Gastroesophageal sphincter (tissue), 4 donors: ENCODE results near the gene AGRP. TPM values are rescaled to one million over a fixed set of nuclear protein-coding genes. Genes with fewer than 3 reads are reported as not detected.

Experiments used
- ATAC-seq: fragments of 150-250 bp; one replicate; pipeline ENCODE4 v1.9.1; 2016; ENCODE audit warnings: mild to moderate bottlenecking, moderate library complexity
- H3K27ac ChIP-seq, 4 donors: fragments of 200-600 bp; sonication (generic) in 3 of 4; 1 replicate in 3 of 4; 2 replicates in 1 of 4; pipeline ENCODE4 v1.5.1; 2016 to 2019
- H3K27me3 ChIP-seq: fragments of 200-600 bp; sonication (generic); one replicate; pipeline ENCODE4 v1.5.1; 2019
- H3K36me3 ChIP-seq, 2 donors: fragments of 200-600 bp; sonication (generic); one replicate each; pipeline ENCODE4 v1.5.1; 2019; ENCODE audit warnings: control low read depth in 1 of 2
- H3K4me1 ChIP-seq, 3 donors: fragments of 200-600 bp; sonication (generic); 1 replicate in 2 of 3; 2 replicates in 1 of 3; pipeline ENCODE4 v1.5.1; 2016 to 2019; ENCODE audit warnings: control low read depth in 2 of 3
- H3K4me3 ChIP-seq, 2 donors: fragments of 200-600 bp; sonication (generic); one replicate each; pipeline ENCODE4 v1.5.1; 2019; ENCODE audit warnings: mild to moderate bottlenecking in 1 of 2, moderate library complexity in 1 of 2
- H3K9me3 ChIP-seq, 3 donors: fragments of 200-600 bp; sonication (generic); one replicate each; pipeline ENCODE4 v1.5.1; 2017 to 2019; ENCODE audit warnings: control low read depth in 2 of 3
- EP300 ChIP-seq: sonication (generic); formaldehyde crosslinking; IDR thresholded peaks from one replicate; pipeline ENCODE4 v1.6.1; 2017; ENCODE audit warnings: antibody characterized with exemption, mild to moderate bottlenecking
- POLR2A ChIP-seq, 2 donors: fragments of 450-650 bp; IDR thresholded peaks; one replicate each; pipeline ENCODE4 v1.6.1; 2017; ENCODE audit warnings: antibody characterized with exemption in 2 of 2, mild to moderate bottlenecking in 2 of 2, moderate library complexity in 1 of 2
- POLR2AphosphoS5 ChIP-seq: sonication (generic); formaldehyde crosslinking; IDR thresholded peaks from one replicate; pipeline ENCODE4 v1.6.1; 2017; ENCODE audit warnings: antibody characterized with exemption
- WGBS, 2 donors: methylation state at CpG; one replicate each; pipeline ENCODE4 v1.1.5; 2018; ENCODE audit warnings: low coverage in 1 of 2; 5-methylcytosine and 5-hydroxymethylcytosine counted together
- total RNA-seq, 4 donors: library from RNA; depleted of rRNA; stranded (reverse); fragments of >200 nt; gene quantifications; one replicate each; pipeline ENCODE4 v1.1.0, GENCODE V29; 2016
- TF ChIP-seq, protein P1 (sequence below), 4 experiments: fragments of 200-600 bp in 2 of 4; fragments of 450-650 bp in 2 of 4; sonication (generic) in 1 of 4; IDR thresholded peaks; one replicate each; pipeline ENCODE4 v1.5.1; 2017 to 2019; ENCODE audit warnings: antibody characterized with exemption in 4 of 4, mild to moderate bottlenecking in 2 of 4, moderate library complexity in 2 of 4

Gene AGRP
- total RNA-seq, 4 donors from 2014 or later, result not detected

DNA sequence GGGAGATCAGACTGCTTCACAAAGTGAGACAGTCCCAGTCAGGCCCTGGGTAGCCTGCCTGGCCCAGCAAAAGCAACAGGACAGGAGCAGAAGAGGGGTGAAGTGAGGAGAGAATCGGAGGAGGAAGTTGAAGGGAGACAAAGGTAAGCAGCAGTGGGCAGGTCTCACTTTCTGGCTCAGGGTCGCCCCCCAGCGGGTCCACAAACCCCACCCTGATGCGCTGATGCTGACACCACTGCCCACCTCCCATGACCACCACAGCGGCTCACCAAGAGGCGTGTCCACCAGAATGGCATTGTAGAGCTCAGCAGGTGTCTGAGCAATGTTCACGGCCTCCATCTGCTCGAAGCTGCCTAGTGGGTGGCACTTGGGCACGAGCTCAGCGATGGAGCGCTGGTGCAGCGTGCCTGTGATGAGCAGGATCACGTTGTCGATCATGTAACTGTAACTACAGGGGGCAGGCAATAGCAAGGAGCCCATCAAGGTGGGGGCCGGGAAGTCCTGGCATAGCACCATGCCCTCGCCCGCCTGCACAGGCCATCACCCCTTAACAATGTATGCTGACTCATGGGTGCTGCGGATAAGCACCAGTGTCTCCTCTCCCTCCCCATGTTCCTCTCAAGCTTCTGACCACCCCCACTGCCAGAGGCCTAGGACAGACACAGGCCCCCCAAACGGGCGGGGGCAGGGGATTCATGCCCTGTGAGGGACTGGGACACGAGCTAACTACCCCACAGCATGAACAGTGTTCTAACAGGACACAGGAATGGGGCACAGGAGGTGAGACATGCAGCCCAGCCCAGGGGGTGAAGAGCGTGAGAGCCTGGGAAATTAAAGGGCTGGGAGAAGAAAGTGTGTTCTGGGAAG lies 38.9 kb downstream of the AGRP start:
- Histone ChIP-seq H3K27ac (peak overlapping the region in 3 of 4 donors; percentile 53 to 70 (median 63)), H3K4me3 (no peak overlapping the region), H3K27me3 (no peaks in the 10 kb centered on the region), H3K36me3 (peaks cover 0 to 78% of the 10 kb centered on the region in 2 donors), H3K9me3 (no peaks in the 10 kb centered on the region), H3K4me1 (peaks cover 0 to 93% (median 46%) of the 10 kb centered on the region in 3 donors)
- no peak for ATAC-seq
- WGBS, 2 donors, result 0% methylated on average over 1 of the region's 22 CpGs; no CpG with 5 or more reads in 1 of the 2 donors
- TF ChIP-seq POLR2AphosphoS5 (no peak), EP300 (no peak), POLR2A (IDR thresholded peaks at IDR 0.05) (no peak)
- TF ChIP-seq, protein P1, sequence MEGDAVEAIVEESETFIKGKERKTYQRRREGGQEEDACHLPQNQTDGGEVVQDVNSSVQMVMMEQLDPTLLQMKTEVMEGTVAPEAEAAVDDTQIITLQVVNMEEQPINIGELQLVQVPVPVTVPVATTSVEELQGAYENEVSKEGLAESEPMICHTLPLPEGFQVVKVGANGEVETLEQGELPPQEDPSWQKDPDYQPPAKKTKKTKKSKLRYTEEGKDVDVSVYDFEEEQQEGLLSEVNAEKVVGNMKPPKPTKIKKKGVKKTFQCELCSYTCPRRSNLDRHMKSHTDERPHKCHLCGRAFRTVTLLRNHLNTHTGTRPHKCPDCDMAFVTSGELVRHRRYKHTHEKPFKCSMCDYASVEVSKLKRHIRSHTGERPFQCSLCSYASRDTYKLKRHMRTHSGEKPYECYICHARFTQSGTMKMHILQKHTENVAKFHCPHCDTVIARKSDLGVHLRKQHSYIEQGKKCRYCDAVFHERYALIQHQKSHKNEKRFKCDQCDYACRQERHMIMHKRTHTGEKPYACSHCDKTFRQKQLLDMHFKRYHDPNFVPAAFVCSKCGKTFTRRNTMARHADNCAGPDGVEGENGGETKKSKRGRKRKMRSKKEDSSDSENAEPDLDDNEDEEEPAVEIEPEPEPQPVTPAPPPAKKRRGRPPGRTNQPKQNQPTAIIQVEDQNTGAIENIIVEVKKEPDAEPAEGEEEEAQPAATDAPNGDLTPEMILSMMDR (IDR thresholded peaks at IDR 0.05), result no peak

DNA sequence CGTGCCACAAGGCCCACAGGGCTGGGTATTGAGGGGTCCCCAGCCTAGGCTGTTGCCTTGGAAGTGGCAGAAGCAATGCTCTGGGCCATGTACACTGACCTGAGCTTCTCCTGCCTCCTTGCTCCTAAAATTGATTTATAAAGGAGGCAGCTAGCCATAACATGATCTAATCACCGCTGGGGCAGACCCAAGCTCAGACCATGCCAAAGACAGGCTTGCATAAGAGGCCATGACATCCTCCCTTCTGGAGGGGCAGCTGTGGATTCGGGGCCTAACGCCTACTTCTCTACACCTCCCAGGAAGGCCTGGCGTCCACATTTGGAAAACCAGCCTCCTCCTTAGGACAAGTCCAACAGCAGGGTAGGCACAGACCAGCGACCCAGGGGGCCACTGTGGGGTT lies 40.1 kb downstream of the AGRP start:
- H3K27ac ChIP-seq, result peak overlapping the region in 3 of 4 donors; percentile 54 to 70 (median 63)
- TF ChIP-seq POLR2AphosphoS5, result peak; percentile 31
- TF ChIP-seq EP300, result no peak

DNA sequence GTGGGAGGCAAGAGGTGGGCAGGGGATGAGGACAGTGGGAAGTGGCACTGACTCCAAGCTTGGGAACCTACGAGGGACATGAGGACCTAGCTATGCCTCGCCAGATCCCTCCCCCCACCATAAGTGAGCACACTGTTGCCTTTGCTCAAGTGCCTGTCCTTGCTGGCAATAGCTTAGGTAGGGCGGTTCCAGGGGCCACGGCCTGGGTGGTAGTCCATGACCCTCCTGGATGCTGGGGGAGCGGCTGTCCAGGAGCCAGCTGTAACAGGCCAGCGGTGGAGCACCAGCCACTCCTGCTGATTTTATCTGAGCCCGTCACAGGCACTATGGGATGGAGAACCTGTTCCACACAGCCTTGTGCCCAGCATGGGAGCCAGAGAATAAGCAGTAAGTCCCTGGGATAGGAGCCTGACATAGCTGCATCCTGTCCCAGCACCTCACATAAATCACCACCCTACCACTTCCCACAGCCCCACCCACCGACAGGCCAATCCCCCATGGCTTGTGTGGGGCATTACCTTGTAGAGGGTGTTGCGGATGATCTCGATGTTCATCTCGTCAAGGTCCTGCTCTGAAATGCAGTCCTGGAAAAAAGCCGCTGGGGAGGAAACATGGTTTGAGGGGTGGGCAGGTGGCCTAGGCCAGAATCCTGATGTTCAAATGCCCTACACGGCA lies 40.6 kb downstream of the AGRP start:
- Histone ChIP-seq H3K36me3 (peaks cover 0 to 83% of the 10 kb centered on the region in 2 donors), H3K4me3 (no peak overlapping the region), H3K9me3 (no peaks in the 10 kb centered on the region), H3K27ac (peak overlapping the region in 3 of 4 donors; percentile 5 to 54 (median 24)), H3K27me3 (no peaks in the 10 kb centered on the region), H3K4me1 (peaks cover 0 to 76% (median 39%) of the 10 kb centered on the region in 3 donors)
- TF ChIP-seq, protein P1 (IDR thresholded peaks at IDR 0.05), result no peak
- no peak for TF ChIP-seq POLR2AphosphoS5
- no peak for TF ChIP-seq EP300
- TF ChIP-seq POLR2A (IDR thresholded peaks at IDR 0.05), result no peak
- WGBS, 2 donors, result 70 to 76% methylated on average over 5 to 8 of the region's 13 CpGs
- ATAC-seq, result no peak

More for the DNA sequence above, 40.1 kb downstream of the AGRP start:
- Histone ChIP-seq H3K27me3 (no peaks in the 10 kb centered on the region), H3K36me3 (peaks cover 0 to 79% of the 10 kb centered on the region in 2 donors), H3K9me3 (no peaks in the 10 kb centered on the region), H3K4me1 (peaks cover 0 to 81% (median 40%) of the 10 kb centered on the region in 3 donors), H3K4me3 (no peak overlapping the region)
- WGBS, 2 donors, result 40 to 67% methylated on average over 1 of the region's 6 CpGs
- peak; percentile 85 for ATAC-seq

DNA sequence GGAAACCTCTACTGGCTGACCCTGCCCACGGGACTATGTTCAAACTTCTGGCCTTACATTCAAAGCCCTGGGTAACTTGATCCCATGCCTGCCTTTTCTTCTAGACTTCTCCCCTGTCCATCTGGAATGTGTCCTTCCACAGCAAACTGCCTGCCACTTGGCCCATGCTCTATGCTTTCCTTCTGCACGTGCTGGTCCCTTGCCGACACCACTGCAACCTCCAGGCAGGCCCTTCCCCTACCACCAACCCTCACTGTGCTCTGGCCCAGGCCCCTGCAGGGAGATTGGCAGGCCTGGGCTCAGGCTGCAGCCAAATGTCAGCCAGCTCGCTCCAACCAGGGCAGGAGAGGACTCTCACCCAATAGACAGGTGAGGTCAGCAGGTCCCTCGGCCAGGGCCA lies 41.4 kb downstream of the AGRP start:
- Histone ChIP-seq H3K27ac (peak overlapping the region in 1 of 4 donors; percentile 54), H3K4me1 (peaks cover 0 to 68% (median 31%) of the 10 kb centered on the region in 3 donors), H3K36me3 (peaks cover 0 to 83% of the 10 kb centered on the region in 2 donors), H3K27me3 (no peaks in the 10 kb centered on the region), H3K9me3 (no peaks in the 10 kb centered on the region), H3K4me3 (no peak overlapping the region)
- no peak for TF ChIP-seq EP300
- TF ChIP-seq, protein P1 (IDR thresholded peaks at IDR 0.05), result no peak
- no peak for TF ChIP-seq POLR2A (IDR thresholded peaks at IDR 0.05)
- TF ChIP-seq POLR2AphosphoS5, result no peak
- WGBS, 2 donors, result 45 to 70% methylated on average over 1 to 3 of the region's 5 CpGs
- ATAC-seq, result peak; percentile 14

DNA sequence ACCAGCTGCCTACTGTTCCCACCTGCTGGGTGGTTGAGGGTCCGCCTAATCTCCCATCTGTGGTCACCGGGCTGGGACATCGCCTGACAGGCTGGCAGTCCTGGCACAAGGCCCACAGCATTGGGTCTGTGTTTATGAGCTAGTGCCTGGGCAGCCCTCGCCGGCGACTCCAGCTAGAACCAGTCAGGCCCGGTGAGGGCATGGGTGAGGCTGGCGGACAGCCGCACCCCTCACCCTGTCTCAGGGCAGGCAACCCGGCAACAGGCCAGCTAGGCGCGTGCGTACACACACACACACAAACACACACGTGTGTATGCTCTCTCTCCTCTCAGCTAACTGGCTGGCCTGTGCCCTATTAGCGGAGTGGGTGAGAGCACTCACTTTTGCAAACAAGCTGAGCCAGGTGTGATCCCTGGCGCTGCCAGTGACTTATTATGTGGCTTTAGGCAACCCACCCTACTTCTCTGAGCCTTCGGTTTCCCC lies 42.0 kb downstream of the AGRP start:
- H3K4me1 ChIP-seq, result peaks cover 0 to 62% (median 25%) of the 10 kb centered on the region in 3 donors
- TF ChIP-seq POLR2A (IDR thresholded peaks at IDR 0.05), result no peak
- TF ChIP-seq, protein P1 (IDR thresholded peaks at IDR 0.05), result no peak
- no peak for TF ChIP-seq EP300
- no peak for TF ChIP-seq POLR2AphosphoS5
- ATAC-seq, result no peak
- WGBS, 2 donors, result 78 to 87% methylated on average over 4 to 6 of the region's 17 CpGs
- H3K4me3 ChIP-seq, result no peak overlapping the region
- H3K36me3 ChIP-seq, result peaks cover 0 to 88% of the 10 kb centered on the region in 2 donors
- no peaks in the 10 kb centered on the region for H3K27me3 ChIP-seq
- peak overlapping the region in 1 of 4 donors; percentile 27 for H3K27ac ChIP-seq
- H3K9me3 ChIP-seq, result no peaks in the 10 kb centered on the region
